ENCODE data around the gene CFAP100.

The CFAP100 gene

DNA sequence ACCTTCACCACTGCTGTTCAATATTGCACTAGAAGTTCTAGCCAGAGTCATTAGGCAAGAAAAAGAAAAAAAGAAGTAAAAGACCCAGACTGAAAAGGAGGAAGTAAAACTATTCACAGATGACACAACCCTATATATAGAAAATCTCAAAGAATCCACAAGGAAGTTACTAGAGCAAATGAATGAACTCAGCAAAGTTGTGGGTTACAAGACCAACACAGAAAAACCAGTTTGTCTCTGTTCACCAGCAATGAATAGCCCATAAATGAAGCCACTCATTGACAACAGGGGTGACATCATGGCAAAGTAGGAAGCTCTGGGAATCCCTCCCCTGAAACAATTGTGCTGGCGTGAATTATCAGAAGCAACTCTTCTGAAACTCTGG, 4.6 kb downstream of the CFAP100 start:
- peak overlapping the region; percentile 29; the same call in 1 of the 2 replicates for H3K27ac ChIP-seq
- TF ChIP-seq CTCF (conservative IDR thresholded peaks at IDR 0.05) (no peak), ZFX (IDR thresholded peaks at IDR 0.05) (no peak)

DNA sequence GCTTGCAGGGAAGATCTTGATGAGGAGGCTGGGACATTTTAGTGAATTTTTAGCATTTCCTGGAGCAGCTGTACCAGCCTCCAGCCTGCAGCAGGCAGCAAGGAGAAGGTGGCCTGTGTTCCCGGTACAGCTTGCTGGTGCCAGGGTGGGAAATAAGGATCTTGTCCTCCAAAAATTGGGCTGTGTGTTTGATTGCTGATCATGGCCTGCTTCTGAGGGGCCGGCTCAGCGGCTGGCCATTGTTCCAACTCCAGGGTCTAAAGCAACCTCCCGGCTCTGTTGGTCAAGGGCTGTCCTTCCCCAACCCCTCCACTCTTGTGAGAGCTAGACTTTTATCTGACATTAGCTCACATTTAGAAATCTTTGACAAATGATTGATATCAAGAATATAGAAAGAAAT, 5.0 kb downstream of the CFAP100 start:
- no peak for TF ChIP-seq CTCF (conservative IDR thresholded peaks at IDR 0.05)
- no peak for TF ChIP-seq ZFX (IDR thresholded peaks at IDR 0.05)
- peak overlapping the region; percentile 29; the same call in 1 of the 2 replicates for H3K27ac ChIP-seq

DNA sequence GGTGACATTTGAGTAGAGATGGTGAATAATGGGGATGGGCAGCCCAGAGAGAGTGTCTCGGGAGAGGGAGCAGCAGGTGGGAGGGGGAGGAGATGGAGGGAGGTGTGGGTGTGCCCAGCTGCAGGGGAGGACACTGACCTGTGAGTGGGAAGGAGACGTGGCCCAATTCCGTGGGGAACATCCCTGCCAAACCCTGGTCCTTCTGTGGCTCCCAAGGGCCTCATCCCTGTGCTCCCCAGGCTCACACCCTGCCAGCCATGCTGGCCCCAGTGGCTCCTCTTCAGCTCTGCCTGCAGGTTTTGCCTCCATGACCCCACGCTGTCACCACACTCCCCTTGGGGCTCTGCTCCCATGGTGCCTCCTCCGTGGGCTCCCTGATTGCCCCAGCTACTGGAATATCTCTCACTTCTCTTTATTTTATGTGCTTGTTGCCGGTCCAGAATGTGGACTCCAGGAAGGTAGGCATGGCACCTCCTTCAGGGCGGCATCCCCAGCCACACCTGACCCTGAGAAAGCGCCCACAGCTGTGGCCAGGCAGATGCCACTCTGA, 7.0 kb downstream of the CFAP100 start:
- no peak for TF ChIP-seq CTCF (conservative IDR thresholded peaks at IDR 0.05)
- TF ChIP-seq ZFX (IDR thresholded peaks at IDR 0.05) = no peak
- no peak overlapping the region for H3K27ac ChIP-seq

- TF ChIP-seq CTCF (conservative IDR thresholded peaks at IDR 0.05) (no peak), ZFX (IDR thresholded peaks at IDR 0.05) (no peak)
- no peak overlapping the region for H3K27ac ChIP-seq
Observed at GRCh38 chr3:126402178-126402577, 7.5 kb downstream of the CFAP100 start.

DNA sequence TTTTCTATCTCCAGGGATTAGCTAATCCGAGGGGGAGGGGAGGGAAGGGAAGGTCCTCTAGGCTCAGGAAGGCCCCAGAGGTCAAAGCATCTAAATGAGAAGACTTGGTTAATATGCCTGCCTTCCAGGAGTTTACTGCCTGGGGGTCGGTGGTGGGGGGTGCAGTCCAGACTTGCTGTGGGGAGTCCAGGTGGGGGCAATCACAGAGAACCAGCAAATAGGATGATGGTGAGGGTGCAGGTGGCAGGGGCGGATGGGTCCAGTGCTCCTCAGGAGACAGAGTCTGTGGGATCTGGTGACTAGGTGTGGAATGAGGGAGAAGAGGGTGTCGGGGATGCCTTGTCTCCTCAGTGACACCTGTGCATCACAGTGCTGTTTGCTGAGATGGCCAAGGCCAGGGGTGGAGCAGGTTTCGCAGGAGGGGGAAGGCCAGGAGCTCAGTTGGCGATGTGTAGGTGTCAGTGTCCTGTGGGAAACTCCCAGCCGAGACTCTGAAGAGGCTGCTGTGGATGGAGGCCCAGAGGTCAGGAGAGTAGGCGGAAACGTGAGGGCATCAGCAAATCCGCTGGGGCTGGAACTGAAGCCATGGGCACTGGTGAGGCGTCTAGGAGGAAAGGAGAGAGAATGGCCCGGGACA, 8.1 kb downstream of the CFAP100 start:
- no peak overlapping the region for H3K27ac ChIP-seq
- no peak for TF ChIP-seq CTCF (conservative IDR thresholded peaks at IDR 0.05)
- TF ChIP-seq ZFX (IDR thresholded peaks at IDR 0.05) = no peak

- TF ChIP-seq CTCF (conservative IDR thresholded peaks at IDR 0.05) = no peak
- TF ChIP-seq ZFX (IDR thresholded peaks at IDR 0.05) = no peak
- H3K27ac ChIP-seq = no peak overlapping the region
Observed at GRCh38 chr3:126406389-126407296, 11.9 kb downstream of the CFAP100 start.

Data from C4-2B (cell line).